Adipocyte (in vitro differentiated cells): ENCODE results near the gene SLC9A3.
A peak's percentile ranks its signal among the peaks of the same experiment; 100 is the strongest.

Experiments used
- DNase-seq: peaks from one replicate; pipeline ENCODE4 v3.0.0-alpha.2; 2015; ENCODE audit warnings: low read depth
- H3K27me3 ChIP-seq: replicated peaks from 2 replicates; pipeline ENCODE4 v1.7.0; 2013; ENCODE audit warnings: mild to moderate bottlenecking, low read length, moderate library complexity; ENCODE audit not compliant: control insufficient read depth, insufficient read depth
- H3K36me3 ChIP-seq: 2 replicates; pipeline ENCODE4 v1.7.0; 2013; ENCODE audit warnings: low read length, mild to moderate bottlenecking, moderate library complexity; ENCODE audit not compliant: control insufficient read depth, insufficient read depth, severe bottlenecking
- H3K4me1 ChIP-seq: 2 replicates; pipeline ENCODE4 v1.7.0; 2013; ENCODE audit warnings: mild to moderate bottlenecking, low read length, moderate library complexity; ENCODE audit not compliant: control insufficient read depth, insufficient read depth
- H3K4me3 ChIP-seq: 2 replicates; pipeline ENCODE4 v1.7.0; 2013; ENCODE audit warnings: mild to moderate bottlenecking, low read length, moderate library complexity
- H3K9ac ChIP-seq: 2 replicates; pipeline ENCODE4 v1.7.0; 2013; ENCODE audit warnings: mild to moderate bottlenecking, low read length, moderate library complexity
- H3K9me3 ChIP-seq: 2 replicates; pipeline ENCODE4 v1.7.0; 2013; ENCODE audit warnings: mild to moderate bottlenecking, low read length, moderate library complexity; ENCODE audit not compliant: control insufficient read depth

Gene SLC9A3

DNA sequence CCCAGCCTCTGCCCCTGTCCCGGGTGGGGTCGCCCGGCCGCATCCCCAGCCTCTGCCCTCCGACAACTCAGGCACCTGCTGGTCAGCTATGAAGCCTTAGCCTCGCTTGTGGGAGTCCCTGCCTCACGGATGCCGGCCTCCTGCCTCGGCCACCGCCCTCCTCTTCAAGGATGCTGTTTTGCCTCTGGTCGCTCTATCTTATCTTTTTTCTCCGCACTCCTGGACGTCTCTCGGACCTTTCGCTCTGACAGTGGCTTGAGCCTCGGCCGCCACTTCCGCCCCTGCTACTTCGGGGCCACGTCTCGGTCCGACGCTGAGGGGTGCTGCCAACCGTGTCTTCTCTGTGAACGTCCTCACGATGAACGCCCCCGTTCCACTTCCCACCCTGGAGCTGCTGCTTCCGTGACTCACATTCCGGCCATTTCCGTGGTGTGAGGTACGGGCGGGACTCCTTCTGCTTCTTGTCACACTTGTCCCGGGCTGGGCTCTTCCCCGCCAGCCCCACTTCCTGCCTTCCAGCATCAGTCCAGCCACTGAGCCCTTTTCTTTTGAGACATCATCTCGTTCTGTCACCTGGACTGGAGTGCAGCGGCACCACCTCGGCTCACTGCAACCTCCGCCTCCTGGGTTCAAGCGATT lies 26.3 kb downstream of the SLC9A3 start:
- Histone ChIP-seq H3K4me3 (no peak overlapping the region), H3K9me3 (peaks cover 6% of the 10 kb centered on the region), H3K9ac (no peak overlapping the region), H3K27me3 (peaks cover 54% of the 10 kb centered on the region), H3K36me3 (no peaks in the 10 kb centered on the region), H3K4me1 (no peaks in the 10 kb centered on the region)
- DNase-seq = no peak

- no peaks in the 10 kb centered on the region for H3K36me3 ChIP-seq
- H3K27me3 ChIP-seq = peaks cover 51% of the 10 kb centered on the region
- no peak for DNase-seq
- H3K4me1 ChIP-seq = no peaks in the 10 kb centered on the region
- H3K4me3 ChIP-seq = no peak overlapping the region
- H3K9ac ChIP-seq = no peak overlapping the region
- H3K9me3 ChIP-seq = no peaks in the 10 kb centered on the region
These were observed 27.1 kb downstream of the SLC9A3 start for GRCh38 chr5:497090-497700.

DNA sequence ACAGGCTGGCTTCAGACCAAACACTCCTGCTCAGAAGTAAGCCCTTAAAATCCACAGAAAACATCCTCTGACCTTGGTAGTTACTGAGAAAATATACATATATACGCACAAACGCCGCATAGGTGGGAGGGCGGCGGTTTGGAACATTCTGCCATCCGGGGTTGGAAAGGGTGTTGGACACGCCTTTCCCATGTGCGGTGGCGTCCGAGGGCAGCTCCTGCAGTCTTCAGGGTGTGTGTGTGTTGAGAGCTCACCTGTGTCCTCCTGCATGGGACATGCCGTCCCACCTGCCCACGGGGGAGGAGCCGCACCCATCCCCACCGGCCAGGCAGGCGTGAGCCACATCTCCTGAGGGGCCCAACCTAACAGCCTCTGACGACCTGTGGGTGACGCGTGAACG lies 28.2 kb downstream of the SLC9A3 start:
- H3K27me3 ChIP-seq = peaks cover 50% of the 10 kb centered on the region
- no peak overlapping the region for H3K4me3 ChIP-seq

DNA sequence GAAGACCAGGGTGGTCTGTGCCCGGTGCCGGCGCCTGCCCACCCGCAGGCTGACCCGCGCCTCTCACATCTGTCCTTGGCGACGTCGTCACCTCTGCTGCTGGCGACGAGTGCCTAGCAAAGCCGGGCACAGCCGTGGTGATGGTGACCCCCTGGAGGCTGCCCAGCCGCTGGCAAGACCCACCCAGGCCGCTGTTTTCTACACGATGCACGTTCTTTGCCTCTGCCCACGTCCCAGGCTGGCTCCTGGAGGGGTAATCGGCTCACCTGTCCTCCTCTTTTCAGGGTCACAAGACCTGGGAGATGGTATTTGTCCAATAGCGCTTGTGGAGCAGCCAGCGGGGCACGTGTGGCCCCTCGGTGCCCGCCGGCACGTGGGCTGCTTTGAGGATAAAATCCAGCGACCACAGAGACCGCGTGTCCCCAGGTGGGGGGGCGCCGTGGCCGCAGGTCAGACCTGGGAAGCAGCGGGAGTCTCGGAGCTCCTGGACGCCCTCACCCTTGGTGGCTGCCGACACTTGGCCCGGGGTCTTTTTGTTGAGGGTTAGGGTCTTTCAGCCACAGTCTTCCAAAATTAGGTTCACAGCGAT lies 29.5 kb downstream of the SLC9A3 start:
- DNase-seq = no peak
- Histone ChIP-seq H3K4me1 (no peaks in the 10 kb centered on the region), H3K9ac (no peak overlapping the region), H3K9me3 (no peaks in the 10 kb centered on the region), H3K4me3 (no peak overlapping the region), H3K36me3 (no peaks in the 10 kb centered on the region), H3K27me3 (peaks cover 50% of the 10 kb centered on the region)

More for the DNA sequence above, 28.2 kb downstream of the SLC9A3 start:
- H3K9me3 ChIP-seq = no peaks in the 10 kb centered on the region
- H3K36me3 ChIP-seq = no peaks in the 10 kb centered on the region
- no peaks in the 10 kb centered on the region for H3K4me1 ChIP-seq
- no peak for DNase-seq
- H3K9ac ChIP-seq = no peak overlapping the region

DNA sequence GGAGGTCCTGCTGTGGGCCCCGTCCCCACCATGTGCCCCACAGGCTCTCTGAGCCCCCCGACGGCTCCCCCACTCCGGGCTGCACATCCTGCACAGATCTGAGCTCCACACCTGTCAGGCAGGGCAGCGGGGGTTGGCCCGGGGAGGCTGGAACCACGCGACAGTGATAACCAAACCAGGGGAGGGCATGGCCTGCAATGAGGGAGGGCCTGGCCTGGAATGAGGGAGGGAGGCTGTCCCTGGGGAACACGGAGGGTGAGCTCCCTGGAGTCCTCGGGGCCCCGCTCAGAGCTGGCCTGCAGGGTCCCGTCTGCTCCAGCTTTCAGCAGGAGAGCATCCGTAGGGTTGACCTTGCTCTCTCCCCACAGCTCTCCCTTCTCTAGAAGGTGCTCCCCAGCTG lies 30.5 kb downstream of the SLC9A3 start:
- Histone ChIP-seq H3K4me3 (no peak overlapping the region), H3K9me3 (no peaks in the 10 kb centered on the region), H3K36me3 (no peaks in the 10 kb centered on the region), H3K27me3 (peaks cover 40% of the 10 kb centered on the region), H3K4me1 (no peaks in the 10 kb centered on the region), H3K9ac (no peak overlapping the region)
- no peak for DNase-seq

GRCh38 chr5:493119-493701 lies 31.0 kb downstream of the SLC9A3 start:
- peaks cover 36% of the 10 kb centered on the region for H3K27me3 ChIP-seq
- no peaks in the 10 kb centered on the region for H3K9me3 ChIP-seq

GRCh38 chr5:492314-492893 lies 31.8 kb downstream of the SLC9A3 start:
- no peak for DNase-seq
- H3K4me3 ChIP-seq = no peak overlapping the region
- no peaks in the 10 kb centered on the region for H3K9me3 ChIP-seq
- H3K36me3 ChIP-seq = no peaks in the 10 kb centered on the region
- no peak overlapping the region for H3K9ac ChIP-seq
- peaks cover 30% of the 10 kb centered on the region for H3K27me3 ChIP-seq
- no peaks in the 10 kb centered on the region for H3K4me1 ChIP-seq

More at GRCh38 chr5:493119-493701, 31.0 kb downstream of the SLC9A3 start:
- H3K4me3 ChIP-seq = no peak overlapping the region
- peak; percentile 13 for DNase-seq
- H3K9ac ChIP-seq = no peak overlapping the region
- no peaks in the 10 kb centered on the region for H3K36me3 ChIP-seq
- H3K4me1 ChIP-seq = no peaks in the 10 kb centered on the region

GRCh38 chr5:491856-492155 lies 32.4 kb downstream of the SLC9A3 start:
- H3K27me3 ChIP-seq = peaks cover 25% of the 10 kb centered on the region
- no peak for DNase-seq

DNA sequence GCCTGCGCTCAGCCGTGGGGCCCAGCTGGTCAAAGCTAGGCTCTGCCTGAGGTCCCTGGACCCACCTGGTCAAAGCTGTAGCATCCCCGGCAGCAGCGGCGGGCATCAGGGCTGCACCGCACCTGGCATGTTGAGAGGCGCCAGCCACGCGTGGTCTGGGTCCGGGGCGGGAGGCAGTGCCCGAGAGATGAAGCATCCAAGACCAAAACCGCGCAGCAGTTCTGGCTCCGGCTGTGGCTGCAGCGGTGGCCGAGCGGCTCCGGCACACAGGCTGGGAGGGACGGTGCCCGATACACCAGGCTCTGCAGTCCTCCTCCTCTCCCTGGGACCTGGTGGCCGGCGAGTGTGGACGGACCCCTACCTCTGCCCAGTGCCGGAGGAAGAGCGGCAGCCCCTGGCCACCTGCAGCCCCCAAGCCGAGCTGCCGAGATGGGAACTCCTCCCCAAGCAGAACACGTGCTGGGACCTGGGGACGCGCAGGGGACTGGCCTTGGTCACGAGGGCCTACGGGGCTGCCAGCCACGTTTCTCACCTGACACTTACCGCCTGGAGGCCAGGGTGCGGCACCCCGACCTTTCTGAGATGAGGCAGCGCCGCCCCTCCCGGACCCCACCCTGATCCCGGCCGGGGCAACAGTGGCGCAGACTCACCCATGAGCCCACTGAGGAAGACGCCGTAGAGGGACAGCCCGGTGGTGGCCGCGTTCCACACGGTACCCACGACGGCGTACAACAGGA lies 33.0 kb downstream of the SLC9A3 start:
- DNase-seq = no peak
- Histone ChIP-seq H3K36me3 (no peaks in the 10 kb centered on the region), H3K4me1 (no peaks in the 10 kb centered on the region), H3K9me3 (no peaks in the 10 kb centered on the region), H3K27me3 (peaks cover 28% of the 10 kb centered on the region), H3K4me3 (no peak overlapping the region), H3K9ac (no peak overlapping the region)

More at GRCh38 chr5:491856-492155, 32.4 kb downstream of the SLC9A3 start:
- Histone ChIP-seq H3K4me3 (no peak overlapping the region), H3K9ac (no peak overlapping the region), H3K9me3 (no peaks in the 10 kb centered on the region), H3K4me1 (no peaks in the 10 kb centered on the region), H3K36me3 (no peaks in the 10 kb centered on the region)

GRCh38 chr5:490116-491106 lies 33.8 kb downstream of the SLC9A3 start:
- H3K27me3 ChIP-seq = peaks cover 28% of the 10 kb centered on the region
- H3K4me1 ChIP-seq = no peaks in the 10 kb centered on the region
- H3K9ac ChIP-seq = no peak overlapping the region
- no peak for DNase-seq
- H3K36me3 ChIP-seq = no peaks in the 10 kb centered on the region
- H3K9me3 ChIP-seq = no peaks in the 10 kb centered on the region
- no peak overlapping the region for H3K4me3 ChIP-seq
